Activated CD8-positive, alpha-beta memory T cell treated with anti-CD3 and anti-CD28 coated beads for 36 hours (primary cell): ENCODE data around the gene GP2. TPM values are rescaled to one million over a fixed set of nuclear protein-coding genes. Genes with fewer than 3 reads are reported as not detected.
"Not testable (repeated sequence)": the region's sequence is repeated elsewhere in the genome, so short reads cannot be mapped to it uniquely, and the experiment has no call there.

Experiments used
- CTCF ChIA-PET: fragments of 350-600 bp; sonication (Branson Sonifier 250); formaldehyde crosslinking; loops from one replicate; lab custom pipeline; 2021; ENCODE audit warnings: antibody characterized with exemption; lab: Charles Lee
- POLR2A ChIA-PET: fragments of 350-600 bp; sonication (Branson Sonifier 250); formaldehyde crosslinking; loops from one replicate; lab custom pipeline; 2021; ENCODE audit warnings: antibody characterized with exemption; lab: Charles Lee
- total RNA-seq, 2 experiments: library from RNA; stranded (reverse); gene quantifications; one replicate each; pipeline ENCODE4 v1.2.3, GENCODE V29; 2021

The GP2 gene
- total RNA-seq, 2 experiments from 2014 or later, result not detected

DNA sequence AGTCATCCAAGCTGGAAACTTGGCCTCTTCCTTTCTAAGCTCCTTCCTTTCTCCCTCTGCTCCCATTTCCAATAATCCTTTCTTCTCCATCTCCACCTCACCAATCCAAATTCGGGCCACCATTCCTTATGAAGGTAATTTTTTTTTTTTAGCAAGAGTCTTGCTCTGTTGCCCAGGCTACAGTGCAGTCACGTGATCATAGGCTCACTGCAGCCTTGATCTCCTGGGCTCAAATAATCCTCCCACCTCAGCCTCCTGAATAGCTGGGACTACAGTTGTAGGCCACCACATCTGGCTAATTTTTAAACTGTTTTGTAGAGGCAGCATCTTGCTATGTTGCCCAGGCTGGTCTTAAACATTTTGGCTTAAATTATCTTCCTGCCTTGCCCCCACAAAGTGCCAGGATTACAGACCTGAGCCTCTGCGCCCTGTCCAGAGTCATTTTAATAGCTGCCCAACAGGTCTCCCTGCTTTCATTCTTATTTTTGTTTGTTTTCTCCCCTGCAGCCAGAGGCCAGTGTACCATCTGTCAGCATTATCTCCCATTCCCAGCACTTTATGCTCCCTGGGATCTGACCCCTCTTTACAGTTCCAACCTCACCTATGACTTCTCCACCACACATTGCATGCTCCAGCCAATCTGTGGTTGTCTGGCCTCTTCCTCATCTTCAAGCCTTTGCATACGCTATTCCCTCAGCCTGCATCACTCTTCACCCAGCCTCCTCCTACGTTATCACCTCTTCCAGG lies 2.3 kb upstream of the GP2 start:
- POLR2A ChIA-PET, result no interaction called here
- CTCF ChIA-PET, result no interaction called here

DNA sequence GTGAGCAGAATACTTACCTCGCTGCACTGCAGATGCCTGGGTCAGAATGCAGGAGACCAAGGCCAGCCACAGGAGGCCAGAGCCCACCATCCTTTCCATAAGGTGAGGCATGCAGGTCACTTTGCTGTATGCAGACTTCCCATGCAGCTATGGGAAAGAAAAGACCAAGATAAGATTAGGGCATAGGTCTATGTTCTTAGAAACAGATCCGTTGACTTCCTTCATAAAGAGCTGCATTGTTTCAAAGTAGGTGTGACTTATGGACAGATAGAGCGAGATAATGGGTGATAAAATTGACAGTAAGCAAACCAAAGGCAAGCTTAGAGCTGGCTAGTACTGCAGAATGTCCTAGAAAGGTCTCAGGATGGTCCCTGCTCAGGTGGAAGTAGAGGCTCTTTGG lies 992 bp downstream of the GP2 start:
- CTCF ChIA-PET, result no interaction called here
- POLR2A ChIA-PET, result no interaction called here

DNA sequence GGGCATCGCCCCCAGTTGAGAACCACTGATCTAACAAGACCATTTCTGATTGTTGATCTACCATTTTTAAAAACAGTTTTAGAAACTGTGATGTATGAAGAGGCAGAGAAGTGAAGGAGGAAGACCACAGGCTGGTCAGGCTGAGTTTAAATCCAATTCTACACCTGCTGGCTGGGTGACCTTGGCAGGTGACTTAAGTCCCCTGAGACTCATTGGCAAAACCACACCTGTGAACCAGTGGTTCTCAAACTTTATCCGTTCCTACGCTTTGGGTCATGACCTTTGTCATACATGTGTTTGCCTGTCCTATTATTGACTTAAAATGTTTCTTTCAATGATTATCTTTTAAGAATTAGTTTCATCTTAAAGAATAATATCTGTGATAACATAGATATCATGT lies 2.3 kb downstream of the GP2 start:
- CTCF ChIA-PET, result no interaction called here
- POLR2A ChIA-PET, result no interaction called here

DNA sequence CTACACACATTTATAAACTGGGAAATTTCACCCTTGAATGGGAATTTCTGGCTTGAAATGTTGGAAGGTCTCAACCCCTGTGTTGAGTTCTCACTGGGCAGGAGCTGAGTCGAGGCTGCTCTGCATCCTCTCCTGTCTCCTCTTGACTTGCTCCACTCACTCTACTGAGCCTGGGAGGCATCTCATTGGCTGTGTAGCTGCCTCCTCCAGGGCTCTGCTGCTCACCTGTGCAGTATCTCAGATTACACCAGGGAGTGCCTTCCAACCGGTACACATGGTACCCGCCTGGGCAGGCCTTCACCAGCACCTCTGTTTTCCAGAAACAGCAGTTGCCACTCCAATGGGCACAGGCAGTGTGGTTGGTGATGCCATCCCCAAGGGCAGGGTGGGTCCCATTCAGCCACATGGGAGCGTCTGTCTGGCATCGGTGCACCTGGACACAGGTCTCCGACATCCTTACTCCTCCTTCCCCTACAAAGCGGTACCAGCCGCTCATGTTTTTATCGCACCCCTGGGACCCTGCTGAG lies 3.7 kb downstream of the GP2 start:
- ChIA-PET POLR2A (no interaction called here), CTCF (no interaction called here)

DNA sequence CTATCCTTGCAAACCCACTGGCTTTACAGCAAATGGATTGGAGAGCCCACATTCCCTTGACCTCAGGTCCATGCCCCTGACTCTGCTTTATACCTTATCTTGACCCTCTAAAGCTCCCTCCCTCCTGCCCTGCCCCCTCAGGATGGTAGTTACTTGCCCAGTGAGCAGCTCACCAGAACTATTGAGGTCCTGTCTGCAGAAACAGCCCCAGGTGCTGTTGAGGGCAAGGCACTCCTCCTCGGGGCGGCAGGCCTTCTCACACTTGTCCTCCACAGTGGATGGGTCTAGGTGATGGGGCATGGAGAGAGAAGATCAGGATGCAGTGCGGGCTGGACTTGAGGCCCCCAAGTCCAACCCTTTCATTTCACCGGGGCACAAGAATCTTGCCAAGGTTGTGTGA lies 4.6 kb downstream of the GP2 start:
- POLR2A ChIA-PET, result no interaction called here
- CTCF ChIA-PET, result no interaction called here

DNA sequence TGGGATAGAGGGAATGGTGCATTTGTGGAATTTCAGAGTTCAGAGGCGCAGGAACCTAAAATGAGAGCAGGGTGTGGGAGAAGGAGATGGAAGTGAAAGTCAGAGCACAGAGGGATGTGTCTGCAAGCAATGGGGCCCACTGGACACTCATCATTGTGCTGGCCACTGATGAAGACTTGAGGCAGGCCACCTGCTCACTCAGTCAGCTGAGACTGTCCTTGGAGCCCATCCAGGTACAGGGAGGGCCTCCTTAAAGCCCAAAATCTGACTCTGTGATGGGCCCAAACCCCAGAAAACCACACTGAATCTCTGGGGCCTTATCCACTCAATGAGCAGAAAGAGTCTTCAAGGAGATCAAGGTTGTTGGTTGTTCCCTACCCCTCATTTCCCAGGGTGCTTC lies 5.6 kb downstream of the GP2 start:
- POLR2A ChIA-PET, result no interaction called here
- CTCF ChIA-PET, result no interaction called here

DNA sequence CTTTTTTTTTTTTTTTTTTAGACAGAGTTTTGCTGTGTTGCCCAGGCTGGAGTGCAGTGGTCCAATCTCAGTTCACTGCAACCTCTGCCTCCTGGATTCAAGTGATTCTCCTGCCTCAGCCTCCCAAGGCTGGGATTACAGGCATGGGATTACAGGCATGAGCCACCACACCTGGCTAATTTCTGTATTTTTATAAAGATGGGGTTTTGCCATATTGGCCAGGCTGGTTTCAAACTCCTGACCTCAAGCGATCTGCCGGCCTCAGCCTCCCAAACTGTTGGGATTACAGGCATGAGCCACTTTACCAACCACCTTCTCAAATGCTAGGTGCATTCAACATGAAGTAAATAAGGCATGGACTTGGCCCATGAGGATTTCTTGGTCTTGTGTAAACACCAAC lies 6.3 kb downstream of the GP2 start:
- POLR2A ChIA-PET, result not testable (repeated sequence)
- CTCF ChIA-PET, result interaction anchor here (0.7 kb wide), 1 partner anchor 858 kb away, joined by 3 read pairs; no protein-coding TSS in a partner anchor

DNA sequence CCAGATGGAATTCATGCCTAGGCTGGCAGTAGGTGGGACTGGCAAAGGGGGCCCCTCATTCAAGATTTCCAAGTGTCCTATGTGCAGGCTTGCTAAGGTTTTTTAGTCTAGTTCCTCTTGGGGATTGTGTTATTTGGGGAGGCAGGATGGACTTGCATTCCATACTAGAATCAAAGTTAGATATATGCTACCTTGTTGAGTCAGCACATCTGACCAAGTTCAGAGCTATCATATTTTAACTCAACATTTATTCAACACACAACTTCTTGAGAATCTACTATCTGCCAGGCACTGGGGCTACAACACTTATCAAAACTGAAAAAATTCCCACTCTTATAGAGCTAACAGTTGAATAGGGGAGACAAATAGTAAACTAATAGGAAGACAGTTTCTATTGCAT lies 6.7 kb downstream of the GP2 start:
- ChIA-PET CTCF (interaction anchor here (0.6 to 0.7 kb wide), 2 partner anchors 221 to 858 kb away, joined by 3 to 4 read pairs; no protein-coding TSS in a partner anchor), POLR2A (no interaction called here)

DNA sequence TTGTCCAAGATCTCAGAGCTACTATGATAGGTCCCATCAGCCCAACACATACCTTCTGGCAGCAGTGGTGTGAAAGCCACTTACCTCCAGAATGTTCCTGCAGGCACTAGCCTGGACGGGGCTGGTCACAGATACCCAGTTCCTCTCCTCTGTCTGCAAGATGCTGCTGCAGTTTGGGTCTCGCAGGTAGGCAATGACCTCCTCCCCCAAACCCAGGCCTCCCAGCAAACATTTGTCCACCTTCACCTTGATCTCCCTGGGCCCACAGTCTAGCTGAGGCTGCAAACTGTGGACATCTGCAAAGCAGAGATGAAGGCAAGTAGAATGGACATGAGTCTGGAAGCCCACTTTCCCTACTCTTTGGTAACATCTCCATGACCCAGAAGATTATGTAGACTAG lies 7.1 kb downstream of the GP2 start:
- POLR2A ChIA-PET, result no interaction called here
- CTCF ChIA-PET, result interaction anchor here (0.6 to 0.7 kb wide), 2 partner anchors 222 to 858 kb away, joined by 3 to 4 read pairs; no protein-coding TSS in a partner anchor

DNA sequence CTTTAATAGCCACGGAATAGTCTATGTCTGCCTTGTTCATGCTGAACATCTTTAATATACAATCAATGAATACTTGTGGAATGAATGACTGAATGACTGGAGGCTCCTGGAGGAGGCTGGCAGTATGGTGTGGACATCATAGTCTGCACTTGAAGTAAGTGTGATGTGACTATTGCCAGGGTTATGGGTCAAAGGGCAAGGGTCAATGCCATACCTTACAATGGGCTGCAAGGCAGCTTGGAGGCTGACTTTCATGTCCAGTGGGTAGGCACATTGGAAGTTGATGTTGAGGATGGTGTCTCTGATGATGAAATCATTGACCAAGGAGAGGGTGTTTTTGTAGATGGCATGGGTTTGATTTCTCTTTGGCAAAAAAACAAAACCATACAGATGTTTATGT lies 7.9 kb downstream of the GP2 start:
- ChIA-PET POLR2A (no interaction called here), CTCF (no interaction called here)

DNA sequence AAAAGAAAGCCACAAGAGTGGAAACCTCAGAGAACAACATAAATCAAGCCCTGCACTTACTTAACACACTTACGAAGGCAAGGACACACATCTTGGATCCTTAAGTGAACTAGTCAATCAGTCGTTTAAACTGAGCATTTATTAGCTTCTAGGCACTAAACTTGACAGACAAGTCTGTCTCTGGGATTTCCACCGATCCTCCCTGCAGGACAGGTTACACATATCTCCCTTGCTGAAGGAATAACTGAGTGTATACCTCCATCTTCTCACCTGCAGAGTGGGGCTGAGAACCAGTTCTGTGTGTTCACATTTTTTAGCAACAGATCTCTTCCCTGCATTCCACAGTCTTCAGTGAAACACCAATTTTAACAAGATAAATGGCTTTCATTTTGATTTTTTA lies 8.9 kb downstream of the GP2 start:
- ChIA-PET CTCF (no interaction called here), POLR2A (no interaction called here)

DNA sequence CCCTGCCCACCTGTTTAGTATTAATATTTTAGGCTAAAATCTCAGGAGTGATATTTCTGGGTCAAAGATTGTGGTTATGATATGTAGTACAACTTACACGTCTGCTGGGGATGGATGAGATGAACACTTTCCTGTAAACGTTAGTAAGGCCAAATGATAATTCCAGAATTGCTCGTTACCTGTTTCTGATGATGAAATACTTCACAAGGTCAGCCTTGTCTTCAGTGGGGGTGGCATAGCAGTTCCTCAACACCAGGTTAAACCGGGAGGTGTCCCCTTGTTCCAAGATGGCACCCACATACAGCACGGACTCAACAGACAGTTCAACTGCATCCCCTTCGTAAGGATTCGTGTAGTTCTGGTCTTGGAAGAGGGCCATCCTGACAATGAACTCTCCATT lies 9.3 kb downstream of the GP2 start:
- POLR2A ChIA-PET, result no interaction called here
- CTCF ChIA-PET, result no interaction called here

DNA sequence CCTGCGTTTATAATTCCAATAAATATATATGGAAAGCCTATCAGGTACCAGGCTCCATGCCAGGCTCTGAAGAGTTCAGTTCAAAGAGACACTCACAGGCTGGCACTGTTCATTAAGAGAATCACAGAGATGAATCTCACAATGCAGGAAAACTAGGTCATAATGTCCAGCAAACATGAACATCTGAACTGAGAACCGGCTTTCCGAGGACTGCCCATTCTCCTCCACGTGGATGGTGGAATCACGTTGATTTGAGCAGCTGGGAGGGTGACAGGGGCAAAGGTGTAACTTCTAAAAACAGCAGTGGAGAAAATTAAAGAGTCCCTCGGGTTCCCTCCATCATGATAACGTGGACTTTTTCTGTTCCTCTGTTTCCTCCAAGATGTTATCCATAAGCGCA lies 10.2 kb downstream of the GP2 start:
- ChIA-PET CTCF (no interaction called here), POLR2A (no interaction called here)

DNA sequence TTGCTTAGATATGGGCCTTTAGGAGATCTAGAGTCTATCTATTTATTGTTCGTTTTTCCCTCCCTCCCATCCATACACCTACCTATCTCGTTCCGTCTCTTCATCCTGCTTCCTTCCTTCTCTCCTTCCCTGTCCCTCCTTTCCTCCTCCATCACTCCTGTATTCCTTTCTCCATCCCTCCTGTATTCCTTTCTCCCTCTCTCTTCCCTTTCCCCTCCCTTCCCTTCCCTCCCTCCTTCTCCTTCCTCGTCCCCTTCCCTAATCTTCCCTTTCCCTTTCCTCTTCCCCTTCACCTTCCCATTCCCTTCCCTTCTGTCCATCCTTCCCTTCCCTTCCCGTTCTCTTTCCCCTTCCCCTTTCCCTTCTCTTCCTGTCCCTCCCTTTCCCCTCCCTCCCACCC lies 10.6 kb downstream of the GP2 start:
- CTCF ChIA-PET, result no interaction called here

DNA sequence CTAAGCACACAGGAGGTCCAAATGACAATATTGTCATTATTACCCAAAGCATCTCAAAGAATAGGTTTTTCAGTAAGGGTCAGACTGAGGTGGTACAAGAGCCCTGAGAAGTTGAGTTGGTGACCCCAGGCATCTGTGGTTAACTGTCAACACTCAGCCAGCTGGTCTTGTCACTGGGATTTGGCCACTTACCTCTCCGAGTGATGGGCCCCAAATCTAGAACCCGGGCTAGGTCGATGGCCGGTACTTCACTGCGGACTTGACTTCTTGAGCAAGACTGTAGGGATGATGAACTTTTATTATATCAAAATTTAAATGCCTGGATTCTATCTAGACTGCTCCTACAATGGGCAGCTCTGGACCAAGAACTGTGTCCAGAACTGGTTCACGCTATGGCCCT lies 11.5 kb downstream of the GP2 start:
- ChIA-PET POLR2A (no interaction called here), CTCF (no interaction called here)

More for the DNA sequence above, 10.6 kb downstream of the GP2 start:
- POLR2A ChIA-PET, result no interaction called here

DNA sequence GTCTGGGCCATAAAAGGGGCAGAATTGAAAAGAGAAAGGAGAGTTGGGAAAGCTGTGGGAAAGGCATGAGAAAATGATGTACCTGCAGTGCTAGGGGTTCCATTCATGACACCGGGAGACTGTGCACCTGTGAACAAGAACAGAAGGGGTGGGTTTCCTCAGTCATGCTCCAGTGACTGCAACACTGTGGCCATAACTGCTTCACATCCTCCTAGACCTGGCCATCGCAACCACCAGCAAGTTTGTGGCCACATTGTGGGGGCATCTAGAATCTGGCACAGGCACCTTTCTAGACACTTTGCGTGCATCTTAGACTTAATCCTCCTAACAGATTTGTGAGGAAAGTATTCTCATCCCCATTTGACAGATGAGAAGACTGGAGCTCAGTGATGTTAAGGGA lies 12.7 kb downstream of the GP2 start:
- ChIA-PET CTCF (no interaction called here), POLR2A (no interaction called here)

DNA sequence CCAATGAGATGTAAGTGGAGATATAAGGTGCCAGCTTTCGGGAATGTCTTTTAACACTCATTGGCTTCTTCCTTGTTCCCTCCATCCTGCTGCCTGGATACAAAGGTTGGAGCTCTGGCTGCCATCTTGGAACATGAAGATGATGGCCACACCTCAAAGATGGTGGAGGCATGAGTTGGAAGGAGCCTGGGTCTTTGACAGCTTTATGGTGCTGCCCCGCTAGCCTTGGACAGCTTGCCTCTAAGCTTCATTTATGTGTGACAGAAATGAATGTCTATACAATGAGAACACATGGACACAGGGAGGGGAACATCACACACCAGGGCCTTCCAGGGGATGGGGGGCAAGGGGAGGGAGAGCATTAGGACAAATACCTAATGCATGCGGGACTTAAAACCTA lies 13.6 kb downstream of the GP2 start:
- CTCF ChIA-PET, result no interaction called here

DNA sequence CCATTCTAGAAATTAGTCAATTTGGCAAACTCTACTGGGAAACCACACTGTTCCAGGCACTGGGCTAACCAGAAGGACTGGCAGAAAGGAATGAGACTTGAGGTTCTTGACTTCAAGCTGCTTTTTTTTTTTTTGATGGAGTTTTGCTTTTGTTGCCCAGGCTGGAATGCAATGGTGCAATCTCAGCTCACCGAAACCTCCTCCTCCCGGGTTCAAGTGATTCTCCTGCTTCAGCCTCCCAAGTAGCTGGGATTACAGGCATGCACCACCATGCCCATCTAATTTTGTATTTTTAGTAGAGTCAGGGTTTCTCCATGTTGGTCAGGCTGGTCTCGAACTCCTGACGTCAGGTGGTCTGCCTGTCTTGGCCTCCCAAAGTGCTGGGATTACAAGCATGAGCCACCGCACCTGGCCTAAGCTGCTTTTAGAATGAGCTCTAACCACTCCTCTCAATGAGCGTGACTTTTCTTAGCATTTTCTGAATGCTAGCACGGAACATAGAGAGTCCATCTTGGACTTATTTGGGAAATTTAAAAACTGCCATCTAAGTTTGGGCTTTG lies 14.7 kb downstream of the GP2 start:
- POLR2A ChIA-PET, CTCF ChIA-PET: not testable (repeated sequence)

More for the DNA sequence above, 13.6 kb downstream of the GP2 start:
- POLR2A ChIA-PET, result no interaction called here

DNA sequence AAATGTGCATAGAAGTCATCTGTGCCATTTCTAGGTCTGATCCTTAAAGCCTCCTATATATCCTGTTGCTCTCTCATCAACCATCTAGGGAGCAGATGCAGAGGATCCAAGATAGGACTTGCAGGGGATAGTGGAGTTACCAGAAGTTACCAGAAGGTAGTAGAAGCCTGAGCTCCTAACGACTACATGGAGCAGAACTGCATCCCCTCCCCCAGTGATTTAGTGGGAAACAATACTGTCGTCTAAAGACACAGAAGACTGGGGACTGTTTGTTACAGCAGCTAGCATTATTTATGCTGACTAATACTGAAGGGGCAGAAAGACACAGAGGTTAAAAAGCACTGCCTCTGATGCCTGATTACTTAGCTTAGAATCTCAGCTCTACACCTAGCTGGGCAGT lies 15.8 kb downstream of the GP2 start:
- ChIA-PET CTCF (no interaction called here), POLR2A (no interaction called here)

DNA sequence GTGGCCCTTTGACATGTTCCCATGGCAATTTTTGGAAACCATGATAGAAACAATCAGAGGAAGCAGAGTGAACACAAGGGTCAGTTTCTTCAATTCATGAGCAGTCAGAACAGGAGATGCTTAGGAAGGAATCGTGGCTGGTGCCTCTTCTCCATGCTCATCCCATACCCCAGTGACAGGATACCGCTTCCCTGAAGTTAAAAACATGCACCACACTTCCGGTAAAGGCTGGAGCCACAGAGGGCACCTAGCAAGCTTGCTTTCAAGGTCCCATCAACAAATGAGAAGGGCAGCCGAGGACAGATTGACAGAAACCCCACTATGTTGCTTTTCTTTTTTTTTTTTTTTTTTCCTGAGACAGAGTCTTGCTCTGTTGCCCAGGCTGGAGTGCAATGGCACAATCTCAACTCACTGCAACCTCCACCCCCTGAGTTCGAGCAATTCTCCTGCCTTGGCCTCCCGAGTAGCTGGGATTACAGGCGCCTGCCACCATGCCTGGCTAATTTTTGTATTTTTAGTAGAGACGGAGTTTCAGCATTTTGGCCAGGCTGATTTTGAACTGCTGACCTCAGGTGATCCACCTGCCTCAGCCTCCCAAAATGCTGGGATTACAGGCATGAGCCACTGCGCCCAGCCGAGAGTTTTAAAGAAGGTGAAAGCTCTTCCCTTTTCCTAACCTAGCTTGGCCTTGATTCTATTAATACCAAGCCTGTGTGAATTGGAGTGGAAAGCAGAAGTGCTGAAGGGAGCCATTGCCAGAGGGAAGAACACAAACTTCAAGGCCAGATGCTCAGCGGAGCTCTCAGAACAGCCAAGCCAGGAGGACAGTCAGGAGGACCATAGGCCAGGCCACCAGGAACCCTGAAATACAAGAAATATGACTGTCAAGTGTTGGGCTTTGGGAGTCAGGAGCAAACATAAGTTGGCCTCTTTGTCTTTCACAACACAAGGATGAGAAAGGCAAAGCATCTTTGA lies 16.6 kb downstream of the GP2 start:
- CTCF ChIA-PET, result interaction anchor here (1.2 kb wide), 1 partner anchor 10 kb away, joined by 3 read pairs; no protein-coding TSS in a partner anchor
- POLR2A ChIA-PET, result no interaction called here
